Testis (tissue), 2 donors: ENCODE measurements around the gene SMIM35.

ENCODE experiments used
- CTCF ChIP-seq, 3 experiments: fragments of 450-650 bp in 2 of 3; fragments of 200-600 bp in 1 of 3; sonication (generic) in 1 of 3; IDR thresholded peaks; one replicate each; pipeline ENCODE4 v1.5.1; 2016 to 2019; ENCODE audit warnings: antibody characterized with exemption in 3 of 3, mild to moderate bottlenecking in 2 of 3, moderate library complexity in 1 of 3
- POLR2A ChIP-seq: fragments of 450-650 bp; IDR thresholded peaks from one replicate; pipeline ENCODE4 v1.6.1; 2017; ENCODE audit warnings: antibody characterized with exemption, mild to moderate bottlenecking, moderate library complexity

GRCh38 chr11:118060081-118060661, 26.6 kb downstream of the SMIM35 start:
- TF ChIP-seq CTCF (IDR thresholded peaks at IDR 0.05) (no peak), POLR2A (no peak)
